ENCODE measurements around the gene FARP1.

DNA sequence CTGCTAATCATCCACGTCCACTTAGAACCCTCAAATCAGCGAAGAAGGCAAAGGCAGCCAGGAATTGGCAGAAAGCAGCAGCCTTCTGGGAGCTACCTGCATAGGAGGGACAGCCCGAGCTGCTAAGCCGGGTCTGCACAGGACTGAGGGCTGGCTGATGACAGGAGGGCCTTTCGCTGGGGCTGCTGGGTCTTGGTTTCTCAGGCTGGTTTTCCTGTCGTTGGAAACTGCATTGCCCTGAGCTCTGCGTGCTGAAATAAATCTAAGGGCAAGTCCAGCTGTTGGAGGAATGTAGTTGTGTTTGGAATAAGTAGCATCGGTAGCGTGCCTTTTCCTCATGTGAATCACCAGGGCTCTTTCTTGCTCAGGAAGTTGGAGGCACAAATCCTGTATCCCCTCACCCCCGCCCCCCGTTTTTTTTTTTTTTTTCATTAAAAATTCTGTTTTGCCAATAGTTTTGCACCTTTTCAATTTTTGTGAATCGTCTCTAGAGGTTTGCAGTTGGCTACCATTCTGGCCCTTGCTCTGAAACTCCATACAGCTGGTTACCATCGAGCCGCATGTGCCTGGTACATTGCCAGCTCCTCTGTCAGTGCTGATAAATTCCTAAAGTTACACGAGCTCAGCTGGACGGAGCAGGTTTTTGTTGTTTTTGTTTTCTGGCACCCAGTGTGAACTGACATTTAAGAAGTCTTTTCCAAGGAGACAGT is 228.1 kb downstream of the FARP1 start:
- TF ChIP-seq, protein P1, sequence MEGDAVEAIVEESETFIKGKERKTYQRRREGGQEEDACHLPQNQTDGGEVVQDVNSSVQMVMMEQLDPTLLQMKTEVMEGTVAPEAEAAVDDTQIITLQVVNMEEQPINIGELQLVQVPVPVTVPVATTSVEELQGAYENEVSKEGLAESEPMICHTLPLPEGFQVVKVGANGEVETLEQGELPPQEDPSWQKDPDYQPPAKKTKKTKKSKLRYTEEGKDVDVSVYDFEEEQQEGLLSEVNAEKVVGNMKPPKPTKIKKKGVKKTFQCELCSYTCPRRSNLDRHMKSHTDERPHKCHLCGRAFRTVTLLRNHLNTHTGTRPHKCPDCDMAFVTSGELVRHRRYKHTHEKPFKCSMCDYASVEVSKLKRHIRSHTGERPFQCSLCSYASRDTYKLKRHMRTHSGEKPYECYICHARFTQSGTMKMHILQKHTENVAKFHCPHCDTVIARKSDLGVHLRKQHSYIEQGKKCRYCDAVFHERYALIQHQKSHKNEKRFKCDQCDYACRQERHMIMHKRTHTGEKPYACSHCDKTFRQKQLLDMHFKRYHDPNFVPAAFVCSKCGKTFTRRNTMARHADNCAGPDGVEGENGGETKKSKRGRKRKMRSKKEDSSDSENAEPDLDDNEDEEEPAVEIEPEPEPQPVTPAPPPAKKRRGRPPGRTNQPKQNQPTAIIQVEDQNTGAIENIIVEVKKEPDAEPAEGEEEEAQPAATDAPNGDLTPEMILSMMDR (IDR thresholded peaks at IDR 0.05) = no peak
- TF ChIP-seq POLR2A (IDR thresholded peaks at IDR 0.05) = no peak
